Measurements from ENCODE around the gene MOV10L1. TPM values are rescaled to one million over a fixed set of nuclear protein-coding genes. Genes with fewer than 3 reads are reported as not detected.
"Not testable (repeated sequence)": the region's sequence is repeated elsewhere in the genome, so short reads cannot be mapped to it uniquely, and the experiment has no call there.

MOV10L1 gene
- polyA plus RNA-seq, 3 donors = 0.58 to 1.3 (median 0.78) TPM

DNA sequence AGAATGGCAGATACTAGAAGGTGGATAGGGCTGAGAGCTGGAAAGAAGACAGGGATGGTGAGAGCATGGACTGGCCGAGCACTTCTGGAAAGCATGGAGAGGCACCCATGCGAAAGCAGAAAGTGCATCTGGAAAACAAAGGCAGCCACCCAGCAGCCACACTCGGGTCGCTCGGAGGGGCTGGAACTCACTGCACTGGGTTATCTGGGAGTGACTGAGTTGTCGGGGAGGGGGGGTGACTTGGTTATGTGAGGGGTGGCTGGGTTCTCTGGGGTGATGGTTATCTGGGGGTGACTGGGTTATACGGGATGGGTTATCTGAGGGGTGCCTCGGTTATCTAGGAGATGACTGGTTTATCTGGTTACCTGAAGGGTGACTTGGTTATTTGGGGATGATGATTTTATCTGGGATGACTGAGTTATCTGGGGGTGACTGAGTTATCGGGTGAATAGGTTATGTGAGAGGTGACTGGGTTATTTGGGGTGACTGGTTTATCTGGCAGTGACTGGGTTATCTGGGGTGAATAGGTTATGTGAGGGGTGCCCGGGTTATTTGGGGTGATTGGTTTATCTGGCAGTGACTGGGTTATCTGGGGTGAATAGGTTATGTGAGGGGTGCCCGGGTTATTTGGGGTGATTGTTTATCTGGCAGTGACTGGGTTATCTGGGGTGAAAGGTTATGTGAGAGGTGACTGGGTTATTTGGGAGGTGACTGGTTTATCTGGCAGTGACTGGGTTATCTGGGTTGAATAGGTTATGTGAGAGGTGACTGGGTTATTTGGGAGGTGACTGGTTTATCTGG lies 78.1 kb downstream of the MOV10L1 start:
- DNase-seq (ENCODE audit: extremely low read depth in 1 of 11, low read depth in 9 of 11, low spot score in 4 of 11) = no peak

- DNase-seq (ENCODE audit: extremely low read depth in 1 of 11, low read depth in 9 of 11, low spot score in 4 of 11) = not testable (repeated sequence)
These were observed 78.8 kb downstream of the MOV10L1 start for GRCh38 chr22:50168490-50169180.

GRCh38 chr22:50169181-50169759 lies 79.5 kb downstream of the MOV10L1 start:
- no peak for DNase-seq (ENCODE audit: extremely low read depth in 1 of 11, low read depth in 9 of 11, low spot score in 4 of 11)

- no peak for DNase-seq (ENCODE audit: extremely low read depth in 1 of 11, low read depth in 9 of 11, low spot score in 4 of 11)
These were observed 80.1 kb downstream of the MOV10L1 start for GRCh38 chr22:50169774-50170341.

- no peak for DNase-seq (ENCODE audit: extremely low read depth in 1 of 11, low read depth in 9 of 11, low spot score in 4 of 11)
These were observed 80.9 kb downstream of the MOV10L1 start, which contains the start of gene PANX2 for GRCh38 chr22:50170453-50171318. Gene PANX2, plus strand, starts transcription at chr22:50170731. Its CDS starts 0 bp downstream, at chr22:50170731.

GRCh38 chr22:50171319-50171964 lies 81.6 kb downstream of the MOV10L1 start:
- DNase-seq (ENCODE audit: extremely low read depth in 1 of 11, low read depth in 9 of 11, low spot score in 4 of 11) = no peak

- DNase-seq (ENCODE audit: extremely low read depth in 1 of 11, low read depth in 9 of 11, low spot score in 4 of 11) = no peak
These were observed 82.2 kb downstream of the MOV10L1 start for GRCh38 chr22:50171965-50172421.

GRCh38 chr22:50173311-50173982 lies 83.6 kb downstream of the MOV10L1 start:
- no peak for DNase-seq (ENCODE audit: extremely low read depth in 1 of 11, low read depth in 9 of 11, low spot score in 4 of 11)

GRCh38 chr22:50173983-50174355 lies 84.2 kb downstream of the MOV10L1 start:
- DNase-seq (ENCODE audit: extremely low read depth in 1 of 11, low read depth in 9 of 11, low spot score in 4 of 11) = no peak

DNA sequence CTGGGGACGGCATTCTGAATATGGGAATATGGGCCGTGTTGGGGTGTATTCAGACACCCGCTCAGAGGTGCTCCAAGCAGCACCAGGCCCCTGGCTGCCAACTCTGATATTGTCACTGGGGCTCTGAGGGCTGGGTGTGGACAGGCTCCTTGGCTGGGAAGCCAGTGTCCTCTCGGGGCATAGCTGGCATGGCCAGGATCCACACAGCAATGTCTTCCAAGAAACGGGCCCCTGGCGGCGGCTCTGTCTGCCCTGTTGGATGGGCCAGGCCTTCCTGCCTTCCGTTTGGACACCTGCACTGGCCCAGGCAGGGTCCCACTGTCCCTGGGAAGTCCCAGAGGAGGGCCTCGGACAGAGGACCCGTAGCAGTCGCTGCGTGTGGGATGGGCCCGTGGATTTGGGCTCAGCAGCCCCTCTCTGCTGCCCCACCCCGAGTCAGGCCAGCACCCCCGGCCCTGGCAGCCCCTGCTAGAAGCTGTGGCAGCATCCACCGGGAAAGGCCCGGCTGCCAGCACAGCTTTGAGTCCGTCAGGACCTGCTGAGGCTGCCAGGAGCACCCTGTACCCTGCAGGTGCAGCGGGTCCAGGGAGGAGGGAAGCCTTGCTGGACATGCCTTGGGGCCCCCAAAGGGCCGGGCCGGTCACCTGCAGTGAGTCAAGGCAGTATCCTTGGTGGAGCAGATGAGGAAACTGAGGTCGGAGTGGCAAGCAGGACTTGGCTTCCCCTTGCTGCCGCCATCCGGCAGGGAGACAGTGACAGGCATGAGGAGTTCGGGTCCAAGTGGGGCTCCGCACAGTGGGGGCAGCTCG lies 84.8 kb downstream of the MOV10L1 start:
- DNase-seq (ENCODE audit: extremely low read depth in 1 of 11, low read depth in 9 of 11, low spot score in 4 of 11) = no peak

- DNase-seq (ENCODE audit: extremely low read depth in 1 of 11, low read depth in 9 of 11, low spot score in 4 of 11) = no peak
These were observed 85.3 kb downstream of the MOV10L1 start for GRCh38 chr22:50175191-50175461.

GRCh38 chr22:50175921-50176849 lies 86.4 kb downstream of the MOV10L1 start:
- no peak for DNase-seq (ENCODE audit: extremely low read depth in 1 of 11, low read depth in 9 of 11, low spot score in 4 of 11)

- no peak for DNase-seq (ENCODE audit: extremely low read depth in 1 of 11, low read depth in 9 of 11, low spot score in 4 of 11)
These were observed 87.2 kb downstream of the MOV10L1 start for GRCh38 chr22:50176850-50177536.

DNA sequence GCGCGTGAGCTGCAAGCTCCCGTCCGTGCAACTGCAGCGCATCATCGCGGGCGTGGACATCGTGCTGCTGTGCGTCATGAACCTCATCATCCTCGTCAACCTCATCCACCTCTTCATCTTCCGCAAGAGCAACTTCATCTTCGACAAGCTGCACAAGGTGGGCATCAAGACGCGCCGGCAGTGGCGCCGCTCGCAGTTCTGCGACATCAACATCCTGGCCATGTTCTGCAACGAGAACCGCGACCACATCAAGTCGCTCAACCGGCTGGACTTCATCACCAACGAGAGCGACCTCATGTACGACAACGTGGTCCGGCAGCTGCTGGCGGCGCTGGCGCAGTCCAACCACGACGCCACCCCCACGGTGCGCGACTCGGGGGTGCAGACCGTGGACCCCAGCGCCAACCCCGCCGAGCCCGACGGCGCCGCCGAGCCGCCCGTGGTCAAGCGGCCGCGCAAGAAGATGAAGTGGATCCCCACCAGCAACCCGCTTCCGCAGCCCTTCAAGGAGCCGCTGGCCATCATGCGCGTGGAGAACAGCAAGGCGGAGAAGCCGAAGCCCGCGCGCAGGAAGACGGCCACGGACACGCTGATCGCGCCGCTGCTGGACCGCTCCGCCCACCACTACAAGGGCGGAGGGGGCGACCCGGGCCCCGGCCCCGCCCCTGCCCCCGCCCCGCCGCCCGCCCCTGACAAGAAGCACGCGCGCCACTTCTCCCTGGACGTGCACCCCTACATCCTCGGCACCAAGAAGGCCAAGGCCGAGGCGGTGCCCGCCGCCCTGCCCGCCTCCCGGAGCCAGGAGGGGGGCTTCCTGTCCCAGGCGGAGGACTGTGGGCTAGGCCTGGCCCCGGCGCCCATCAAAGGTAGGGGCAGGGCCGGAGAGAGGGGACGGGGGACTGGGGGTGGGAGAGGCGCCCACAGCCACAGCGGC lies 88.0 kb downstream of the MOV10L1 start:
- DNase-seq (ENCODE audit: extremely low read depth in 1 of 11, low read depth in 9 of 11, low spot score in 4 of 11) = no peak

DNA sequence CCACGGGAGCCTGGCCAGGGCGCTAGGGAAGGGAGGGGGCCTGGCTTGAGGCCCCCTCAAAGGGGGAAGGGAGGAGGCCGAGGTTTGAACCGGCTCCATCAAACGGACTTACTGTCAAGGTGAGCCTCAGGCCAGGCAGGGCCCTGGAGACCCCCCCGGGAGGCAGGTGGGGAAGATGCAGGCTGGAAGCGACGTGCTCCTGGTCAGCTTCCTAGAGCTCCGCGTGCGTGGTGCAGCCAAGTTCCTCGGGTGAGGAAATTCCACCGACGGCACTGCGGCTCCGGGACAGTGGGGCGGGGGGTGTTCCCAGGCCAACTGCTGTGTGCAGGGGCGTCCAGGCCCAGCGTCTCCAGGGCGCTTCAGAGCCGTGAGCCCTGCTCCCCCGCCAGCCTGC lies 88.7 kb downstream of the MOV10L1 start:
- DNase-seq (ENCODE audit: extremely low read depth in 1 of 11, low read depth in 9 of 11, low spot score in 4 of 11) = no peak
